ENCODE results near the gene PIP4K2B.

The PIP4K2B gene

GRCh38 chr17:38799501-38800236 is at the start of gene PIP4K2B:
TSS of gene PIP4K2B (minus strand) at chr17:38799556. CDS start at chr17:38799424, 132 bp downstream.
- H3K27me3 Mint-ChIP-seq, result no peaks in the 10 kb centered on the region
- peaks cover 36% of the 10 kb centered on the region for H3K4me1 Mint-ChIP-seq
- peaks cover 48% of the 10 kb centered on the region for H3K36me3 Mint-ChIP-seq (ENCODE audit: insufficient read depth)
- DNase-seq (ENCODE audit: low spot score in 2 of 2) (peak; percentile 64 to 66), ATAC-seq (replicated peaks; ENCODE audit: extremely low read depth, poor library complexity, severe bottlenecking) (peak; percentile 74)
- peak within 1 kb of the TSS; percentile 86 for H3K27ac Mint-ChIP-seq (ENCODE audit: low read depth)
- no peaks in the 10 kb centered on the region for H3K9me3 Mint-ChIP-seq
- peak within 1 kb of the TSS; percentile 93 for H3K4me3 Mint-ChIP-seq

- no peak overlapping the region for H3K27ac Mint-ChIP-seq (ENCODE audit: low read depth)
- H3K9me3 Mint-ChIP-seq, result no peaks in the 10 kb centered on the region
- DNase-seq (ENCODE audit: low spot score in 2 of 2) (no peak), ATAC-seq (replicated peaks; ENCODE audit: extremely low read depth, poor library complexity, severe bottlenecking) (no peak)
- no peaks in the 10 kb centered on the region for H3K27me3 Mint-ChIP-seq
- peaks cover 60% of the 10 kb centered on the region for H3K36me3 Mint-ChIP-seq (ENCODE audit: insufficient read depth)
- no peak overlapping the region for H3K4me3 Mint-ChIP-seq
- H3K4me1 Mint-ChIP-seq, result peaks cover 34% of the 10 kb centered on the region
Measured at GRCh38 chr17:38848557-38848891, 49.2 kb upstream of the PIP4K2B start.

- no peak for DNase-seq (ENCODE audit: low spot score in 2 of 2)
- Mint-ChIP-seq H3K9me3 (no peaks in the 10 kb centered on the region), H3K27me3 (no peaks in the 10 kb centered on the region), H3K27ac (ENCODE audit: low read depth) (no peak overlapping the region), H3K4me1 (peaks cover 5% of the 10 kb centered on the region), H3K36me3 (ENCODE audit: insufficient read depth) (peaks cover 22% of the 10 kb centered on the region), H3K4me3 (no peak overlapping the region)
- ATAC-seq (replicated peaks; ENCODE audit: extremely low read depth, poor library complexity, severe bottlenecking), result no peak
Measured at GRCh38 chr17:38844261-38844757, 45.0 kb upstream of the PIP4K2B start.

- peaks cover 31% of the 10 kb centered on the region for H3K4me1 Mint-ChIP-seq
- H3K27ac Mint-ChIP-seq (ENCODE audit: low read depth), result peak overlapping the region; percentile 99
- DNase-seq (ENCODE audit: low spot score in 2 of 2) (no peak), ATAC-seq (replicated peaks; ENCODE audit: extremely low read depth, poor library complexity, severe bottlenecking) (no peak)
- H3K36me3 Mint-ChIP-seq (ENCODE audit: insufficient read depth), result peaks cover 35% of the 10 kb centered on the region
- peak overlapping the region; percentile 92 for H3K4me3 Mint-ChIP-seq
- no peaks in the 10 kb centered on the region for H3K9me3 Mint-ChIP-seq
- no peaks in the 10 kb centered on the region for H3K27me3 Mint-ChIP-seq
Measured at GRCh38 chr17:38825762-38826247, 26.4 kb upstream of the PIP4K2B start.

- no peaks in the 10 kb centered on the region for H3K9me3 Mint-ChIP-seq
- H3K4me3 Mint-ChIP-seq, result peak within 1 kb of the TSS; percentile 92
- H3K4me1 Mint-ChIP-seq, result peaks cover 31% of the 10 kb centered on the region
- H3K36me3 Mint-ChIP-seq (ENCODE audit: insufficient read depth), result peaks cover 41% of the 10 kb centered on the region
- no peaks in the 10 kb centered on the region for H3K27me3 Mint-ChIP-seq
- H3K27ac Mint-ChIP-seq (ENCODE audit: low read depth), result peak within 1 kb of the TSS; percentile 99
- ATAC-seq (replicated peaks; ENCODE audit: extremely low read depth, poor library complexity, severe bottlenecking) (peak; percentile 91), DNase-seq (ENCODE audit: low spot score in 2 of 2) (peak; percentile 99 to 100)
Measured at GRCh38 chr17:38824899-38825761, 25.8 kb upstream of the PIP4K2B start, which contains the start of gene CWC25. TSS of gene CWC25 (minus strand) at chr17:38825321. CDS start at chr17:38825183, 138 bp downstream.

- no peak overlapping the region for H3K4me3 Mint-ChIP-seq
- H3K9me3 Mint-ChIP-seq, result no peaks in the 10 kb centered on the region
- no peaks in the 10 kb centered on the region for H3K4me1 Mint-ChIP-seq
- no peaks in the 10 kb centered on the region for H3K27me3 Mint-ChIP-seq
- no peak overlapping the region for H3K27ac Mint-ChIP-seq (ENCODE audit: low read depth)
- H3K36me3 Mint-ChIP-seq (ENCODE audit: insufficient read depth), result peaks cover 70% of the 10 kb centered on the region
- ATAC-seq (replicated peaks; ENCODE audit: extremely low read depth, poor library complexity, severe bottlenecking) (peak; percentile 67), DNase-seq (ENCODE audit: low spot score in 2 of 2) (no peak)
Measured at GRCh38 chr17:38815576-38816193, 16.3 kb upstream of the PIP4K2B start.

GRCh38 chr17:38809828-38810227 is 10.5 kb upstream of the PIP4K2B start:
- DNase-seq (ENCODE audit: low spot score in 2 of 2) (no peak), ATAC-seq (replicated peaks; ENCODE audit: extremely low read depth, poor library complexity, severe bottlenecking) (no peak)
- Mint-ChIP-seq H3K27me3 (no peaks in the 10 kb centered on the region), H3K27ac (ENCODE audit: low read depth) (no peak overlapping the region), H3K36me3 (ENCODE audit: insufficient read depth) (peaks cover 88% of the 10 kb centered on the region), H3K4me1 (no peaks in the 10 kb centered on the region), H3K4me3 (no peak overlapping the region), H3K9me3 (no peaks in the 10 kb centered on the region)

GRCh38 chr17:38800237-38800760 is 943 bp upstream of the PIP4K2B start:
- Mint-ChIP-seq H3K36me3 (ENCODE audit: insufficient read depth) (peaks cover 50% of the 10 kb centered on the region), H3K4me1 (peaks cover 36% of the 10 kb centered on the region), H3K4me3 (peak overlapping the region; percentile 93), H3K9me3 (no peaks in the 10 kb centered on the region), H3K27me3 (no peaks in the 10 kb centered on the region), H3K27ac (ENCODE audit: low read depth) (peak overlapping the region; percentile 61)
- no peak for ATAC-seq (replicated peaks; ENCODE audit: extremely low read depth, poor library complexity, severe bottlenecking)
- no peak for DNase-seq (ENCODE audit: low spot score in 2 of 2)

- ATAC-seq (replicated peaks; ENCODE audit: extremely low read depth, poor library complexity, severe bottlenecking) (peak; percentile 43), DNase-seq (ENCODE audit: low spot score in 2 of 2) (peak; percentile 40 to 53)
- H3K36me3 Mint-ChIP-seq (ENCODE audit: insufficient read depth), result peaks cover 42% of the 10 kb centered on the region
- peak overlapping the region; percentile 93 for H3K4me3 Mint-ChIP-seq
- H3K27ac Mint-ChIP-seq (ENCODE audit: low read depth), result peak overlapping the region; percentile 86
- no peaks in the 10 kb centered on the region for H3K27me3 Mint-ChIP-seq
- peaks cover 43% of the 10 kb centered on the region for H3K4me1 Mint-ChIP-seq
- H3K9me3 Mint-ChIP-seq, result no peaks in the 10 kb centered on the region
Measured at GRCh38 chr17:38798614-38799500, 499 bp downstream of the PIP4K2B start.

- Mint-ChIP-seq H3K27me3 (no peaks in the 10 kb centered on the region), H3K27ac (ENCODE audit: low read depth) (peak overlapping the region; percentile 86), H3K4me1 (peaks cover 44% of the 10 kb centered on the region), H3K36me3 (ENCODE audit: insufficient read depth) (peaks cover 38% of the 10 kb centered on the region), H3K4me3 (peak overlapping the region; percentile 93), H3K9me3 (no peaks in the 10 kb centered on the region)
- ATAC-seq (replicated peaks; ENCODE audit: extremely low read depth, poor library complexity, severe bottlenecking) (no peak), DNase-seq (ENCODE audit: low spot score in 2 of 2) (no peak)
Measured at GRCh38 chr17:38797828-38798227, 1.5 kb downstream of the PIP4K2B start.

GRCh38 chr17:38797158-38797490 is 2.2 kb downstream of the PIP4K2B start:
- ATAC-seq (replicated peaks; ENCODE audit: extremely low read depth, poor library complexity, severe bottlenecking) (no peak), DNase-seq (ENCODE audit: low spot score in 2 of 2) (no peak)
- Mint-ChIP-seq H3K9me3 (no peaks in the 10 kb centered on the region), H3K27ac (ENCODE audit: low read depth) (no peak overlapping the region), H3K4me1 (peaks cover 44% of the 10 kb centered on the region), H3K36me3 (ENCODE audit: insufficient read depth) (peaks cover 34% of the 10 kb centered on the region), H3K4me3 (peak overlapping the region; percentile 93), H3K27me3 (no peaks in the 10 kb centered on the region)
